A549 (cell line): ENCODE data around the gene HIGD1C. TPM values are rescaled to one million over a fixed set of nuclear protein-coding genes. Genes with fewer than 3 reads are reported as not detected.

Source experiments
- ATAC-seq, 2 experiments: fragments of 200-7000 bp in 1 of 2; fragments of >200 bp in 1 of 2; cut with Nextera tagmentation in 1 of 2; cut with Tn5 transposase in 1 of 2; 3 replicates each; pipeline versions ENCODE4 v1.8.0 to v1.9.1; 2018 to 2020; ENCODE audit warnings: mild to moderate bottlenecking in 1 of 2, moderate library complexity in 1 of 2
- CTCF ChIA-PET: fragments of 300-600 bp; sonication (Branson Sonifier 250); formaldehyde crosslinking; extraction: SDS; loops from one replicate; lab custom pipeline; 2021; ENCODE audit warnings: antibody characterized with exemption, inconsistent platforms; lab: Yijun Ruan, JAX
- POLR2A ChIA-PET: fragments of 350-600 bp; formaldehyde crosslinking; extraction: SDS; loops from one replicate; lab custom pipeline; 2021; ENCODE audit warnings: antibody characterized with exemption, inconsistent platforms; lab: Yijun Ruan, JAX
- DNase-seq, 2 experiments: peaks; one replicate each; pipeline versions ENCODE4 v3.0.0 to v3.0.0-alpha.2; 2011 to 2016; ENCODE audit warnings: low read depth in 1 of 2, low spot score in 1 of 2
- FAIRE-seq: peaks from 2 replicates; lab custom pipeline; 2011; peaks lifted over from hg19 to GRCh38; lab: Jason Lieb, UNC
- H3K27ac ChIP-seq, 2 experiments: fragments of >200 bp; sonication (Bioruptor Twin); formaldehyde crosslinking; 3 replicates each; pipeline ENCODE4 v1.5.1; 2016 to 2017
- H3K4me1 ChIP-seq: fragments of >200 bp; sonication (Bioruptor Twin); formaldehyde crosslinking; 3 replicates; pipeline ENCODE4 v1.6.1; 2016
- H3K4me2 ChIP-seq: fragments of >200 bp; sonication (Bioruptor Twin); formaldehyde crosslinking; 3 replicates; pipeline ENCODE4 v1.6.1; 2016
- H3K4me3 ChIP-seq: fragments of >200 bp; sonication (Bioruptor Twin); formaldehyde crosslinking; 3 replicates; pipeline ENCODE4 v1.5.1; 2016
- H3K9me3 ChIP-seq: fragments of >200 bp; sonication (Bioruptor Twin); formaldehyde crosslinking; 3 replicates; pipeline ENCODE4 v1.6.1; 2016
- CHD2 ChIP-seq: fragments of 150-350 bp; IDR thresholded peaks from 2 replicates; pipeline ENCODE4 v1.6.1; 2014; ENCODE audit warnings: low read length; ENCODE audit not compliant: partially characterized antibody
- E2F6 ChIP-seq: IDR thresholded peaks from 2 replicates; pipeline ENCODE4 v1.6.1; 2012; ENCODE audit warnings: low read depth, borderline replicate concordance
- EHMT2 ChIP-seq: fragments of 200-600 bp; sonication (generic); IDR thresholded peaks from 2 replicates; pipeline ENCODE4 v1.6.1; 2016; ENCODE audit warnings: antibody characterized with exemption, low read depth, mild to moderate bottlenecking, moderate library complexity
- ELK1 ChIP-seq: fragments of 150-350 bp; IDR thresholded peaks from 2 replicates; pipeline ENCODE4 v1.6.1; 2014; ENCODE audit warnings: low read depth, mild to moderate bottlenecking, low read length
- FOSB ChIP-seq: fragments of 250-450 bp; sonication (Bioruptor Pico); IDR thresholded peaks from 2 replicates; pipeline ENCODE4 v1.5.0; 2020; ENCODE audit warnings: mild to moderate bottlenecking, moderate library complexity
- FOSL2 ChIP-seq, 2 experiments: fragments of 450-650 bp in 1 of 2; fragments of >200 bp in 1 of 2; sonication (Bioruptor Twin) in 1 of 2; formaldehyde crosslinking; IDR thresholded peaks; 2 replicates each; pipeline versions ENCODE4 v1.5.0 to v1.6.1; 2016 to 2020; ENCODE audit warnings: mild to moderate bottlenecking in 1 of 2, moderate library complexity in 1 of 2
- FOXS1 ChIP-seq: fragments of 250-450 bp; sonication (Bioruptor Pico); IDR thresholded peaks from 2 replicates; pipeline ENCODE4 v1.5.0; 2020; ENCODE audit warnings: mild to moderate bottlenecking, moderate library complexity
- HDAC2 ChIP-seq: fragments of 200-600 bp; sonication (generic); IDR thresholded peaks from 2 replicates; pipeline ENCODE4 v1.6.1; 2016
- HOXA7 ChIP-seq: fragments of 250-450 bp; sonication (Bioruptor Pico); IDR thresholded peaks from 2 replicates; pipeline ENCODE4 v1.5.0; 2020; ENCODE audit warnings: mild to moderate bottlenecking, moderate library complexity
- JUN ChIP-seq, 2 experiments: fragments of >200 bp; sonication (Bioruptor Twin); formaldehyde crosslinking; IDR thresholded peaks; 2 replicates in 1 of 2; 3 replicates in 1 of 2; pipeline ENCODE4 v1.6.1; 2016 to 2017
- JUNB ChIP-seq: fragments of >200 bp; sonication (Bioruptor Twin); formaldehyde crosslinking; IDR thresholded peaks from 2 replicates; pipeline ENCODE4 v1.6.1; 2016
- KDM1A ChIP-seq: fragments of 200-600 bp; sonication (generic); IDR thresholded peaks from 2 replicates; pipeline ENCODE4 v1.6.1; 2016; ENCODE audit warnings: low read depth, mild to moderate bottlenecking
- MAZ ChIP-seq: fragments of 150-350 bp; IDR thresholded peaks from 2 replicates; pipeline ENCODE4 v1.6.1; 2014; ENCODE audit warnings: antibody characterized with exemption, low read depth, low read length, borderline replicate concordance
- MYC ChIP-seq: IDR thresholded peaks from 2 replicates; pipeline ENCODE4 v1.6.1; 2012; ENCODE audit warnings: mild to moderate bottlenecking, inconsistent platforms, low read length, improper control_type of control experiment, borderline replicate concordance
- NR3C1 ChIP-seq: fragments of >200 bp; sonication (Bioruptor Twin); formaldehyde crosslinking; IDR thresholded peaks from 3 replicates; pipeline ENCODE4 v1.6.1; 2017
- PHF8 ChIP-seq: fragments of 200-600 bp; sonication (generic); IDR thresholded peaks from 2 replicates; pipeline ENCODE4 v1.6.1; 2016; ENCODE audit warnings: low read depth, mild to moderate bottlenecking, antibody characterized with exemption, moderate library complexity, borderline replicate concordance
- RAD21 ChIP-seq, 2 experiments: fragments of >200 bp in 1 of 2; sonication (Bioruptor Twin) in 1 of 2; formaldehyde crosslinking in 1 of 2; IDR thresholded peaks in 1 of 2; conservative IDR thresholded peaks in 1 of 2; 2 replicates in 1 of 2; 3 replicates in 1 of 2; pipeline ENCODE4 v1.6.1; 2012 to 2018; ENCODE audit warnings: inconsistent platforms in 1 of 2
- RARB ChIP-seq: fragments of 250-450 bp; sonication (Bioruptor Pico); IDR thresholded peaks from 2 replicates; pipeline ENCODE4 v1.8.0; 2021; ENCODE audit warnings: mild to moderate bottlenecking, moderate library complexity
- REST ChIP-seq: fragments of 200-600 bp; sonication (generic); IDR thresholded peaks from 2 replicates; pipeline ENCODE4 v1.6.1; 2016; ENCODE audit warnings: antibody characterized with exemption, mild to moderate bottlenecking, moderate library complexity
- RFX5 ChIP-seq: fragments of 450-650 bp; IDR thresholded peaks from 2 replicates; pipeline ENCODE4 v1.7.1; 2014; ENCODE audit warnings: antibody characterized with exemption, mild to moderate bottlenecking, moderate library complexity
- RNF2 ChIP-seq: fragments of 200-600 bp; sonication (generic); IDR thresholded peaks from 2 replicates; pipeline ENCODE4 v1.6.1; 2016; ENCODE audit warnings: low read depth, mild to moderate bottlenecking, antibody characterized with exemption, moderate library complexity, borderline replicate concordance
- SMC3 ChIP-seq: fragments of >200 bp; sonication (Bioruptor Twin); formaldehyde crosslinking; IDR thresholded peaks from 3 replicates; pipeline ENCODE4 v1.6.1; 2018; ENCODE audit warnings: inconsistent platforms
- ZSCAN20 ChIP-seq: fragments of 250-450 bp; sonication (Bioruptor Pico); IDR thresholded peaks from 2 replicates; pipeline ENCODE4 v1.8.0; 2022; ENCODE audit warnings: mild to moderate bottlenecking, moderate library complexity
- WGBS: methylation state at CpG from one replicate; pipeline ENCODE4 v1.1.6; 2017; ENCODE audit errors: missing lambda C conversion rate; 5-methylcytosine and 5-hydroxymethylcytosine counted together
- polyA plus RNA-seq, 4 experiments: library from polyadenylated mRNA; depleted of rRNA in 3 of 4; stranded (reverse); fragments of >200 nt; fragmentation: RNase III in 1 of 4; extraction: RNeasy Plus Mini Kit Qiagen cat#74134 plus additional on column Dnase treatment in 1 of 4; gene quantifications; 2 replicates in 3 of 4; 3 replicates in 1 of 4; pipeline ENCODE4 v1.2.3, GENCODE V29; 2011 to 2017
- TF ChIP-seq, protein P1 (sequence below): IDR thresholded peaks from 2 replicates; pipeline ENCODE4 v1.6.1; 2012
- TF ChIP-seq, protein P2 (sequence below): fragments of >200 bp; sonication (Bioruptor Twin); formaldehyde crosslinking; IDR thresholded peaks from 3 replicates; pipeline ENCODE4 v1.6.1; 2016
- TF ChIP-seq, protein P3 (sequence below): IDR thresholded peaks from 2 replicates; pipeline ENCODE4 v1.6.1; 2012

The HIGD1C gene
- polyA plus RNA-seq, 2 of the 4 experiments (the other 2 are of a cell fraction), result not detected

DNA sequence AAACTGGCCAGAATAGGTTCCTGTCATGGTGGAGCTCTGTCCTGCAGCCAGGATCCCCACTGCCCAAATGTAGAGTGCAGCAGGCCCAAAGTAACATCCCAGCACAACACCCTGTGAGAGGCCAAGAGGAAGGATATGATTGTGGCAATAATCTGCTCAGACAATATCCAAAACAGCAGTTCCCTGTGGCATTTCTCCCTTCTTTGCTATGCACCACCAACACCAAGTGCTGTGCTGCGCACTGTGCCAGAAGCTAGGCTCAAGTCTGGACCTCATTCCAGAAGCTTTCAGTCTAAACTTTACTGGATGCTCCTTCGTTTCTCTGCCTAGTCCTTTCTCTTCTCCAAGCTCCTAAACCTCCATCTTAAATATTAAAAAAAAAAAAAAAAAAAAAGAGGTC lies 40.5 kb downstream of the HIGD1C start:
- Histone ChIP-seq H3K9me3 (no peaks in the 10 kb centered on the region), H3K4me2 (no peak overlapping the region), H3K27ac (no peak overlapping the region), H3K4me1 (no peaks in the 10 kb centered on the region), H3K4me3 (no peak overlapping the region)
- ChIA-PET POLR2A (interaction anchor here (0.6 kb wide), 1 partner anchor 168 kb away, joined by 5 read pairs; no protein-coding TSS in a partner anchor), CTCF (interaction anchor here (0.6 to 1.0 kb wide), 2 partner anchors 50 to 145 kb away, joined by 3 to 4 read pairs; no protein-coding TSS in a partner anchor)
- ATAC-seq, result no peak
- TF ChIP-seq RNF2 (no peak), EHMT2 (no peak), NR3C1 (no peak), RAD21 (conservative IDR thresholded peaks at IDR 0.05 in 1 of 2, IDR thresholded peaks at IDR 0.05 in 1 of 2) (no peak), REST (no peak), FOSL2 (IDR thresholded peaks at IDR 0.05) (no peak), FOSL2 (CRISPR knock-in tag; IDR thresholded peaks at IDR 0.05) (no peak), HOXA7 (no peak), E2F6 (no peak), JUN (IDR thresholded peaks at IDR 0.05) (no peak), PHF8 (no peak), RFX5 (no peak), CHD2 (no peak), ZSCAN20 (CRISPR knock-in tag) (no peak), SMC3 (no peak)
- TF ChIP-seq, protein P1, sequence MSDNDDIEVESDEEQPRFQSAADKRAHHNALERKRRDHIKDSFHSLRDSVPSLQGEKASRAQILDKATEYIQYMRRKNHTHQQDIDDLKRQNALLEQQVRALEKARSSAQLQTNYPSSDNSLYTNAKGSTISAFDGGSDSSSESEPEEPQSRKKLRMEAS, result no peak
- FAIRE-seq, result no peak
- DNase-seq, result no peak
- WGBS, result 44% methylated on average over 2 of the region's 2 CpGs

DNA sequence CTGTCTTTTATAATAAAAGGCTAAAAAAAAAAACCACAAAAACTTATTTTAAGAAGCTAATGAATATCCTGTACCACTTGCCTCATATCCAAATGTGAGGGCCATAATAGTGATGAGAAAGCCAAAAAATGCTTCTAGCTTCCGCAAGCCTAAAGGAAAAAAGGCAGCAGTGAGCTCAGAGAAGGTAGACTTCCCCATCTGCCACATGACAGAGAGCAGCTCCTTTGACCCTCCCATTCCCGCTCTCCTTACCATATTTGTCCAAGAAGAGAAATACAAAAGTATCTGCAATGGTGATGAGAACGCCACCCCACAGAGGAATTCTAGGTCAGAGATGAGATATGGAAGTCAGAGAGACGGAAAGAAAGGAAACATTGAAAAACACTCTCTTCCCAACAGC lies 46.7 kb downstream of the HIGD1C start:
- CTCF ChIA-PET, result interaction anchor here (0.8 to 1.9 kb wide), 2 partner anchors 10 to 234 kb away, joined by 4 to 5 read pairs; no protein-coding TSS in a partner anchor
- no peak overlapping the region for H3K4me2 ChIP-seq
- TF ChIP-seq FOXS1 (CRISPR knock-in tag) (no peak), FOSB (no peak), KDM1A (no peak), JUNB (no peak), RARB (CRISPR knock-in tag) (no peak), ELK1 (no peak), MYC (no peak), HDAC2 (no peak), MAZ (no peak)
- TF ChIP-seq, protein P2, sequence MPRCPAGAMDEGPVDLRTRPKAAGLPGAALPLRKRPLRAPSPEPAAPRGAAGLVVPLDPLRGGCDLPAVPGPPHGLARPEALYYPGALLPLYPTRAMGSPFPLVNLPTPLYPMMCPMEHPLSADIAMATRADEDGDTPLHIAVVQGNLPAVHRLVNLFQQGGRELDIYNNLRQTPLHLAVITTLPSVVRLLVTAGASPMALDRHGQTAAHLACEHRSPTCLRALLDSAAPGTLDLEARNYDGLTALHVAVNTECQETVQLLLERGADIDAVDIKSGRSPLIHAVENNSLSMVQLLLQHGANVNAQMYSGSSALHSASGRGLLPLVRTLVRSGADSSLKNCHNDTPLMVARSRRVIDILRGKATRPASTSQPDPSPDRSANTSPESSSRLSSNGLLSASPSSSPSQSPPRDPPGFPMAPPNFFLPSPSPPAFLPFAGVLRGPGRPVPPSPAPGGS, result no peak
- TF ChIP-seq, protein P3, sequence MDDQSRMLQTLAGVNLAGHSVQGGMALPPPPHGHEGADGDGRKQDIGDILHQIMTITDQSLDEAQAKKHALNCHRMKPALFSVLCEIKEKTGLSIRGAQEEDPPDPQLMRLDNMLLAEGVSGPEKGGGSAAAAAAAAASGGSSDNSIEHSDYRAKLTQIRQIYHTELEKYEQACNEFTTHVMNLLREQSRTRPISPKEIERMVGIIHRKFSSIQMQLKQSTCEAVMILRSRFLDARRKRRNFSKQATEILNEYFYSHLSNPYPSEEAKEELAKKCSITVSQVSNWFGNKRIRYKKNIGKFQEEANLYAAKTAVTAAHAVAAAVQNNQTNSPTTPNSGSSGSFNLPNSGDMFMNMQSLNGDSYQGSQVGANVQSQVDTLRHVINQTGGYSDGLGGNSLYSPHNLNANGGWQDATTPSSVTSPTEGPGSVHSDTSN, result no peak
- H3K4me1 ChIP-seq, result peaks cover 8% of the 10 kb centered on the region; the same call in 2 of the 3 replicates
- no peaks in the 10 kb centered on the region for H3K9me3 ChIP-seq
- no peak for FAIRE-seq
- WGBS, result 95% methylated on average over 4 of the region's 4 CpGs
- ATAC-seq, result no peak
- POLR2A ChIA-PET, result no interaction called here
- no peak overlapping the region for H3K27ac ChIP-seq
- no peak for DNase-seq
- H3K4me3 ChIP-seq, result no peak overlapping the region
